NAMALWA (cell line): ENCODE measurements around the gene GATA3.
"Not testable (repeated sequence)": the region's sequence is repeated elsewhere in the genome, so short reads cannot be mapped to it uniquely, and the experiment has no call there.

Experiments
- DNase-seq: peaks from one replicate; pipeline ENCODE4 v3.0.0-alpha.2; 2015; ENCODE audit warnings: low spot score

GATA3 gene

DNA sequence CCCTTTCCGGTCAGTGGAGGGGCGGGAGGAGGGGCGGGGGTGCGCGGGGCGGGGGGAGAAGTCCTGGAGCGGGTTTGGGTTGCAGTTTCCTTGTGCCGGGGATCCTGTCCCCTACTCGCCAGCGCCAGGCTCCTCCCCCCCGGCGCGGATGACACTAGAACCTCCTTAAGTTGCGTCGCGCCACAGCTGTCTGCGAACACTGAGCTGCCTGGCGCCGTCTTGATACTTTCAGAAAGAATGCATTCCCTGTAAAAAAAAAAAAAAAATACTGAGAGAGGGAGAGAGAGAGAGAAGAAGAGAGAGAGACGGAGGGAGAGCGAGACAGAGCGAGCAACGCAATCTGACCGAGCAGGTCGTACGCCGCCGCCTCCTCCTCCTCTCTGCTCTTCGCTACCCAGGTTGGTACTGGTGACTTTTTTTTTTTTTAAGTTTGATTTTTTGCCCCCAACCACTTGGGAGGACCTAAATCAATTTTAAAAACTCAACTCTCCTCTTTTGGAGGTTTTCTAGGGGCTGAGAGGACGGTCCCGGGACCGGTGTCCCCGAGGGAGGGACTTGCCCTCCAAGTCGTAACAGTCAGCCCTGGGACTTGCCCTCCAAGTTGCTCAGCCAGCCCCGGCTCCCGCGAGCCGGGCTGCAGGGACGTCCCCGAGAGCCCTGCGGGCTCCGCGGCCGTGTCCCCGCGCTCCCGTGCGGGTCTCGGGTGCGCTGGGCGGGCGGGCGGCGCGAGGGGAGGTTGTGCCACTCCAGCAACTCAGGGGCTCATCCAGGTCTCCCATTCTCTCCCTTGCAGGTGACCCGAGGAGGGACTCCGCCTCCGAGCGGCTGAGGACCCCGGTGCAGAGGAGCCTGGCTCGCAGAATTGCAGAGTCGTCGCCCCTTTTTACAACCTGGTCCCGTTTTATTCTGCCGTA is at the start of gene GATA3:
GATA3 (plus strand) TSS at position 195 of the 914 bp plus-strand sequence. CDS start 968 bp downstream, outside the sequence.
- DNase-seq: no peak

DNA sequence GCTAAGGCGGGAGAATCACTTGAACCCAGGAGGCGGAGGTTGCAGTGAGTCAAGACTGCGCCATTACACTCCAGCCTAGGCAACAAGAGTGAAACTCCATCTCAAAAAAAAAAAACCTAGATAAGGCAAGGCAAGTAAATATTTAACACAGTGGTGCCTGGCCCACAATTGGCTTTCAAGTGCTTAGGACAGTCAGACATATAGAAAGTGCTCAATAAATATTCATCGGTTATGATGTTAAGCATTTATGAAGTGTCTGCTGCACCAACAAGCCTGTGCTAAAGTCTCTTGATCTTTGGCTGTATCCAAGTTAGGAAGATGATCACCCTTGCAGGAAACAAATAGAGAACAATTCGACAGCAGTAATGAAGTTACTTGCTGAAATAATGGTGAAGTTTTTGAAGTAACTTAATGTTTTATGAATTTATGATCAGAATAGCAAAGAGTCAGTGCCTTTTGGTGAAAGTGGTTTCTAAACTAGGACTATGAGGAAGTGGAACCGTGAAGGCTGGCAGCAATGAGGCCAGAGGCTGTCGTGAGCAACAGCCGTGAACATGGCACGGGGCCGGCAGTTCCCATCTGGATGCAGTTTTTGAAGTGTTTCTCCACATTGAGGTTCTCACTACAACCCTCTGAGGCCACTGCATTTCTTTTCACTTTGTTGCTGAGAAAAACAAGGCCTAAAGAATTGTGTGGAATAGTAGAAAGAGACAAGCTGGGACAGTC is 48.1 kb upstream of the GATA3 start:
- DNase-seq: peak; percentile 26

DNA sequence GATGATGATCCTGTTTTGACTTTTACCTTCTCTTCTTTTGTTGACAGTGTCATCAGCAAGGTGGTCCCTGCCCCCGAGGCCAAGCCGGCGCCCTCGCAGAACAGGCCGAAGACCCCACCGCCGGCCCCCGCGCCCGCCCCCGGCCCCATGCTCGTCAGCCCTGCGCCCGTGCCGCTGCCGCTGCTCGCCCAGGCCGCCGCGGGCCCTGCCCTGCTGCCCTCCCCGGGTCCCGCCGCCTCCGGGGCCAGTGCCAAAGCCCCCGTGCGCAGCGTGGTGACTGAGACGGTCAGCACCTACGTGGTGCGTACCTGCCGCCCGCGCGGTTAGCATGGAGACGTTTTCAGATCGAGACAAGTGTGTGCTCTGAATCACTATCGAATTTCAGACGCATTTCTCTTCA is 45.5 kb upstream of the GATA3 start:
- no peak for DNase-seq

DNA sequence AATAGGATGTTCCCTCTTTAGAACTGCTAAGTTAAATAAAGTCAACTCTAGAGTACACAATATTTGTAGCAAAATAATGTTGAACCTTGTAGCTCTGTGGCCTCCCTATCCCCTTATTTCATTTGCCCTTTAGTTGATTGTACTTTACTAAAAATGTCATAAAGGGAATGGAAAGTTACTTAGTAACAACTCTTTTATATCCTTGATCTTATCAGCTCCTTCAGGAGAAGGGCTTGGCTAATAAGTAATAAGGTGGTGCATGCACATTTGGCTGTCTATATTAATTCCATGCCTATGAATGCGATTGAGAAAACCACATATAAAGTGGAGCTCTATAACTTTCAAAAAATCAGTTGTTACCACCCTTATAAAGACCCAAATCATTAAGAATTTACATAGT is 41.5 kb upstream of the GATA3 start:
- no peak for DNase-seq

DNA sequence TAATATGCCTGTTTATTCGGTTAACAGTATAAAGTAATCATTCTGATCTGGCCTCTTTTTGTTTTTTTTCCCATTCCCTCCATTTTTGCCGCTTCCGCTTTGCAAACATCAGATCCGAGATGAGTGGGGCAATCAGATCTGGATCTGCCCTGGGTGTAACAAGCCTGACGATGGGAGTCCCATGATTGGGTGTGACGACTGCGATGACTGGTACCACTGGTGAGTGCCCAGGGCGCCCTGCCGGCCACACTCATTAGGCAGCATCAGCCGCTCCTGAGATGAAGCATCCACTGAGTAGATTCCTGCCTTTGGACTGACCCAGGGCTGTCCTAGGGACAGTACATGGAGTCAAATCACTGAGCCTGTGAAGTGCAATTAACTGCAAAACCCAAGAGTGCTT is 40.9 kb upstream of the GATA3 start:
- DNase-seq: no peak

DNA sequence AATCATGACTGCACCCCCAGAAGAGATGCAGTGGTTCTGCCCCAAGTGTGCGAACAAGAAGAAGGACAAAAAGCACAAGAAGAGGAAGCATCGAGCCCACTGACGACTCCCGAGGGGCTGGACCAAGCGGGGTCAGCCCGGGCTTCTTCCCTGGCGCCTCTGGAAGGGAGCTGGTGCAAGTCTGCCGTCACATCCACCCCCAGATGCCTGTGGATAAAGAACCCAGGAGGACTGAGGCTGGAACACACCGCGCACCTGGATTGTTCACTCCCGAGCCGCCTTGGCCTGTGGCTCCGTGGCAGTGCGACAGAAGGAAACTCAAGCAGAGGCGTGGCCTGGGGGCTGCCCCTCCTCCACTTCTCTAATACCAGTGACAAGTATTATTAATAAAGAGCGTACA is 39.8 kb upstream of the GATA3 start:
- DNase-seq: no peak

DNA sequence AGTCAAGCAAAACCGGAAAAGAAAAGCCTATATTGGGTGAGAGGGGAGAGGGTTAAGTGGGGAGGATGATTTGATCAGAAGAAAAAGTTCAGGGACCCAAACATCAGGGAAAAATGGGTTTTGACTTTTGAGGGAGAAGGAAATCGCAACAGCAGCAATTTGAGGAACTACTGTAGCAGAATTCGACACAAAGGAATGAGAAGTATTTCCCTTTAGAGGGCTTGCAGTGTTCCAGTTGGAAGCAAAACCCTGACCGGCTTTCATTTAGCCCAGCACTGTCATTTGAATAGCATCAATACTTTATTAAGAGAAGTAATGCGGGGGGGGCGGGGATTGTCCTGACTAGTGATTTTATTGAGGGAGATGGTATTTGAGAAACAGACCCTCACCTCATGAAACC is 37.2 kb upstream of the GATA3 start:
- no peak for DNase-seq

DNA sequence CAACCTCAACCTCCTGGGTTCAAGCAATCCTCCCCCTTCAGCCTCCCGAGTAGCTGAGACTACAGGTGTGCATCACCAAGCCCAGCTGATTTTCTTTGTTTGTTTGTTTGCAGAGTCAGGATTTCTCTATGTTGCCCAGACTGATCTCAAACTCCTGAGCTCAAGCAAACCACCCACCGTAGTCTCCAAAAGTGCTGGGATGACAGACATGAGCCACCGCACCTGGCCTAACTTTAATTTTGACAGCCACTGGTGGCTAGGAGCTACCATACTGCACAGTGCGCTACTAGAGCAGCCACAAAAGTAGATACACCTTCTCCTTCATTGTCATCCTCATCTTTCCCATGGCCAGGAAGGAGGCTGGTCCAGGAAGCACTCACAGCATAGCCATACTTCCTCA is 31.2 kb upstream of the GATA3 start:
- no peak for DNase-seq

DNA sequence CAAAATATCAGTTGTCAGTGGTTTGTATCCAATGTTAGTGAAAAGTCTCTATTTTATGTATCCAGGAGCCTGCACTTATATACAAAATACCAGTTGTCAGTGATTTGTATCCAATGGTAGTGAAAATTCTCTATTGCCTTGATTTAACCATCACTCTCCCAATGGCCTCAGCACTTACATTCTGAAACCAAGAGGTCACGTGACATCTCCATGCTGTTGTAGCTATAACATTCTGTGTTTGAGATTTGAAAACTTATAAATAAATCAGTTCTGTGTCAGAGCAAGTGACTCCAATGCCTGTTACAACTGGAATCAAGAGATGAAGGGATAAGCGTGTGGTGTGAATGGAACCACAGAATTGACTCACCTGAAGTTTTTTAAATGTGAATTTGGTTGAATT is 30.6 kb upstream of the GATA3 start:
- no peak for DNase-seq

DNA sequence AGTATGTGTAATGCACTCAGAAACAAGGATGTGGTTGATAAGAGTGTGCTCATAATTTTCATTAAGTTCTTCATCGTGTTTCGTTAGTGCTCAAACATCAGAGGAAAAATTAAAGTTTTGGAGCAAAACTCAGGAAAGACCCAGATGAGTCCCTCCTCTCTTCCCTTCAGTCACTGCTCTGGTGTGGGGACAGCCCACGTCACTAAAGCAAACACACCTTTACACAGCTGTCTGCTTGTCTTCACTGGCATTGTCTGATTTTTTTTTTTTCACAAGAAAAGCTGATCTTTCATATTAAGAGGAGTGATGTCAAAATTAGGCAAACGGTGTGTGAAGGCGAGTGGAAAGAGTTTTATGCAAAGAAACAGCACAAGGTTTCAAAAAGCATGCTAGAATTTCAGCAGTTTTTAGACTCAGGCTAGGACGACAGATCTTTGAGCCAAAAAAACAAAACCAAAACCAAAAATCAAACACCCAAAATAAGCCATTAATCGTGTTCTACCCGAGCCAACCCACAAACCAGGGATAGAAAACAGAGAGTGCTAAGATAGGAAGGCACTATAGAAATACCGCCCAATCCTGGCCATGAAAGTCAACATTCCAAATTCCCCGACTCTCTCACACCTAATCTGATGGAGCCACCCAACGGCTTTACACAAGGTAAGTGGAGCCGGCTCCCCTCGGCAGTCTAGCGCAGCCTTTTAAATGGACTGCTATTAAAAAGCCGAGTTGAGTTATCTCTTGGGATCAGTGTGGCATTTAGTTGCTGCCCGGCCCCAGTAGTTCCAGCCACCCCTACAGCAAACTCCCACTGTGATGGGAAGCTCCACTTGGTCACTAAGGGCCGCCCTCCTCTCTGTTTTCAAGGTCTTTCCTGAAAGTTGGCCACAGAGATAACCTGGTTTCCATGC is 27.9 kb upstream of the GATA3 start:
- no peak for DNase-seq

DNA sequence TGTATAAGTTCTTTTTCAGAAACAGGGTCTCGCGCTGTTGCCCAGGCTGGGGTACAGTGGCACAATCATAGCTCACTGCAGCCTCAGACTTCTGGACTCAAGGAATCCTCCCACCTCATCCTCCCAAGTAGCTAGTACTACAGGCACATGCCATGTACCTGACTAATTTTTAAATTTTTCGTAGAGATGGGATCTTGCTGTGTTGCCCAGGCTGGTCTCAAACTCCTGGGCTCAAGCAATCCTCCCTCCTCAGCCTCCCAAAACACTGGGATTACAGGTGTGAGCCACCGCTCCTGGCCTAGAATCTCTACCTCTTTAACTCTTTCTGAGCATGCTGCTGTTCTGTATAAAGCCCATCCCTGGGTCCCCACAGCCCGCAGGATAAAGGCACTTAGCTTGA is 23.3 kb upstream of the GATA3 start:
- not testable (repeated sequence) for DNase-seq

DNA sequence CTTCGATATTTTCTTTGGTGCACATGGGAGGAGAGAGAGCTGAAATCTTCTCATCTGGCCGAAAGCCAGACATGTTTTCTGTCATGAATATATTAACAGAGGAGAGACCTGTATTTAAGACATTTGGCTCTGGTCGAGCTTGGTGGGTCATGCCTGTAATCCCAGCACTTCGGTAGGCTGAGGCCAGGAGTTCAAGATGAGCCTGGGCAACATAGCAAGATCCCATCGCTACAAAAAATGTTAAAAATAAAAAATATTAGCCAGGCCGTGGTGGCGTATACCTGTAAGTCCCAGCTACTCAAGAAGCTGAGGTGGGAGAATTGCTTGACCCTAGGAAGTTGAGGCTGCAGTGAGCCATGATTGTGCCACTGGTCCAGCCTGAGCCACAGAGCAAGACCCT is 21.9 kb upstream of the GATA3 start:
- DNase-seq: no peak

DNA sequence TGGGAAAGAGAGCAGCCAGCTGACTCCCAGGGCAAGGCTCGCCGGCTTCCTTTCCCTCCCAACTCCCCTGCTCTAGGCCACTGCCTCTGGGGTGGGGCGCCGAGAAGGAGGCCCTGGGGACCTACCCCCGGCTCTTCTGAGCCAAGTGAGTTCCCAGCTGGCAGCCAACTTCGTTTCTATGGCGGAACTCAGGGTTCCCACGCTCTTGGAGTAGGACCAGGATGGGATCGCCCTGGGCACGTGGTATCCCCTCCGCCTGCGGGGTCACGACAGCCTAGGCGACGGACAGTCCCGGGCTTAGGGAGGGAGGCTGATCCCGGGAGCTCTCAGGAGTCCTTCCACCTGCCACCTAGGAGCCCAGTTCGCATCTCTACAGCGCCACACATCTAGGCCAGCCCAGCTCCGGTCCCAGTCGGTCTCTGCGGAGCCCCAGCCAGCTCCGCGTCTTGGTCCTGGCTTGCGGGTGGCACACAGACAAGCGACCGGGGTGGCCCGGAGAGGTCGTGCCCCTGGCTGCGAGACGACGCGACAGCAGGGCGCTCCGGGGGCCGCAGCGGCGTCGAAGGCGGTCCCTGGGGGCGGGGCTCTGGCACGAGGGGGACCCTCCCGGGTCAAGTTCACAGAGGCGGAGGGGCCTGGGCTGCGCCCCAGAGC is 20.5 kb upstream of the GATA3 start:
- no peak for DNase-seq

DNA sequence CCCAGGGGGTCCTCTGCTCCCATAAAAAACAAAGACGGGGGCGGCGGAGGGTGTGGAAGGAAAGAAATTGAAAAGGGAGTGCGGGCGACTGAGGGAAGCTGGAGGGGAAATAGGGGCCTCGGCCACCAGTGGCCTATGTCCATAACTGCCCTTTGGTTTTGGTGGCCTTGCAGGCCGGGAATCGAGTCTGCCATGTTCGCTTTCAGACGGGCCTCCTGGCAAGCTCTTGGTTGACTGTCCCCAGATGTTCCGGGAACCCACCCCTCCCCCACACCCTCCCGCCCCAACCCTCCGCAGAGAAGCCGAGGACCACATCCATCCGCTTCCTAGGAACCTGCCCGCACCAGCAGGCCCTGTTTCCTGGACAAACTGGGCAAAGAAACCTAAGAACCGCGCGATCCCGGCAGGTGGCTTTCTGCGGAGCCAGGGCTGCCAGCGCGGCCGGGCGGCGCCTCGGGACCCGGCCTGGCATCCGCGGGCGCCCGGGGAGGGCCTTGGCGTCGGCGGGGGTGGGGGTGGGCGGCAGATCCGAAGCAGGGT is 20.0 kb upstream of the GATA3 start:
- DNase-seq: no peak

DNA sequence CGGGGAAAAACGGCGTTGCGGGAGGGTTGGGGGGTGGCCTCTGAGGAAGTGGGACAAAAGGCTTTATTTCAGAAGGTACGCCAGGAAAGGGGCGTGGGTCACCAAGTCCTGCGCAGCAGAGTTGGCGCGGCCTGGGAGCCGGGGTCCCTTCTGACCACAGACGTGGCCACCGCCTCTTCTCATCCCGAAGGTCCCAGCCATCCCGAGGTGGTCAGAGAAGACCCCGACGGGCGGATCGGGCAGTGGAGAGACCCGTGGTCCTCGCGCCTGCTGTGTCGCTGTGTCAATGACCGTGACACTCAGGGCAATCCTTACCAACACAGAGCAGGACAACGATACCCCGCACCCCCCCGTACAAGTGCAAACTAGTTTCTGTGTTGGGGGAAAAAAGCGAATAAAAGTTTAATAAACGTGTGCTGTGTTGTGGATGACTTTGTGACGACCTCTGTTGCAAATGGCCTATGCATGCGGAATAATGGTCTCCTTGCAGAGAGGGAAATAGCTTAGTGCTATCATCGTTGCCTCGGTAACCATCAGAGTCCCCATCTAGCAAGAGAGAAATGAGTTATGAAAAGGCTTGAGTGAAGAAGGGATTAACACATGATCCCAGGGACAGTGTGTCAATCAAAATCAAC is 19.4 kb upstream of the GATA3 start:
- DNase-seq: peak; percentile 9

DNA sequence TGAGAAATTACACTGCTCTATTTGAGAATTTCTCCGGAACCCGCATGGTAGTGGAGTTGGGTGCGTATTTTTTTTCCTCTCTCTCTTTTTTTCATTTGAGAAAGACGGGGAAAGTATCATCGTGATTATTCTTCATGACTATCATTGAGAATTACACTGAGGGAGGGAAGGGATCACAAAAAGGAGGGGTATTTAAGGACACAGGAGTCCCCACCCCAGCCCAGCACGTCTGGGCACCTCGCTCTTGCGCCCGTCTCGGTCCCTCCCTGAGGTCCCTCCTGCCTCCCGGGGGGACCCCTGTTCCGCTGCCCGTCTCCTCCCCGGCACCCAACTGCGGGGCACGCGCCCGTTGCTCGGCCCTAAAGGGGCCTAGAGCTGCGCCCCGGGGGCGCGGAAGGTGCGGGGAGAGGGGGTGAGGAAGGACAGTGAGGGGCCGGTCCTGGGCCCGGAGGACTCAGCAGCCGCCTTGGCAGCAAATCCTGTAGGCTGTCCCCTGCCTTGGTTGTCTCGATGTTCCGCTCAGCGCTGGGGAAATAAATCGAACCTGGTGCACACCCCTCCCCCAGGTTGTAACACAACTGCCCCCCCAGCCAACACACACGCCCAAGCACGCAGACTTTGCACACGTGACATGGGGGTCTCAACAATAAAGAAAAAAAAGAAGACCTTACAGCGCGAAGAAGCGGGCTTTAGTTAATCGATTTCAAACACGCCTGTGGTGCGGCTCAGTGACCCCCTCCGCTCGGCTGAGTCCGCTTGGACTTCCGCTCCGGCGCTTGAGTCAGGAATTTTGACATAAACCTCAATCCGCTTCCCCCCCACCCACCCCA is 18.6 kb upstream of the GATA3 start:
- DNase-seq: no peak

DNA sequence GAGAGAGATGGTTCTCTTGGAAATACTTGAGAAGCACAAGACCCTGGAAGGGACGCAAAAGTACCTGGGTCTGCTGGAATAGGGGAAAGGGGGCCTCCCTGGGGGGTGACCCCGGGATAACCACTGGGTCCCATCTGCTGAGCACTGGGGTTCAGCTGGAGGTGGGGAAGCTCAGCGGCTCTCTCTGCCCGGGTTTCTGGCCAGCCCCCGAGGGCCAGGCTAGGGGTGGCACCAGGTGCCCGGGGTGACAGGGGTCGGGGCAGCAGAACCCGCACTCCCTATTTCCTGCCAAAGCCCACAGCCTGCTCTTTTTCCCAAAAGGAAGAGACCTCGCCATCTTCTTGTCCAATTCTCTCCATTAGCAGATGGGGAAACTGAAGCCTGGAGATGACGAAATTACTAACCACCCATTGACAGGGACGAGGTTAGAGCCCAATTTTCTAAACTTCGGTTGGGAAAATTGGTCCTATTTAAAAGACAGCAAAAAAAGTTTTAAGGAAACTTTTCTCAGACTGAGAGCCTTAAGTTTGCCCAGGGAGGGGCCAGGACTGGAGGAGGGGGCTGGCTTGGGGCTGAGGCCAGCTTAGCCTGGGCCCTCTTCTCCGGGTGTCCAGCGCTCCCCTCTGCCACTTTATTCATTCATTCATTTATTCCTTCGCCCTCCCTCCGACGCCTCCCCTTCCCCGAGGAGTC is 17.8 kb upstream of the GATA3 start:
- no peak for DNase-seq

DNA sequence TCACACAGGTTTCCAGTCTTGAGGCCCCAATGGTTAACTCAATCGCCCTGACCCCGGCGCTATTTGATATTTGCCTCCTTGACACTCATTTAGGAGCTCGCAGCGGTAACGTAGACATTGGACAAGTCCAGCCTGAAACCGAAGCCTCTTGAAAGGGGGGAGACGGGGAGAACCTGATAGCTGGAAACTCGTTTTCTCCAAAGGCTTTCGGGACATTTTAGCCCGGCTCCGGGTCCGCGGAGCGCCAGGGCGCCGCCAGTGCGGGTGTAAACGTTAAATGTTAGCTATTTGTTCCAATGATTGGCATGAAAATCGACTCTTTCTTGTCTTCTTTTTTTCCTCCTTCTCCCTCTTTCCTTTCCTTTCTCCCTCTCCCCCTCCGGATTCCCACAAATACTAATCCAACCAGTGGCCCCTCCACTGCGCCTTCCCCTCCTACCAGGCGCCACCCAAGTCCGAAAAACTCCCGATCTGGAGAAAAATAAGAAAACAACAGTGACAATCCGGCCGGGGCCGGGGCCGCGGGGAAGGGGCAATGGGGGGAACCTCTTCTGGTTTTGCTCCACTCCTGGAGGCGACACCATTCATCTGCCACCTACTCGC is 17.2 kb upstream of the GATA3 start:
- DNase-seq: no peak
